HUES6 (cell line): ENCODE results near the gene HAT1.

Source experiments
- H3K27ac ChIP-seq: 2 replicates; pipeline ENCODE4 v1.7.0; 2013; ENCODE audit warnings: low read depth, mild to moderate bottlenecking, low read length, inconsistent platforms
- H3K27me3 ChIP-seq: 2 replicates; pipeline ENCODE4 v1.6.1; 2013; ENCODE audit warnings: low read length; ENCODE audit not compliant: control insufficient read depth, insufficient read depth
- H3K36me3 ChIP-seq: 2 replicates; pipeline ENCODE4 v1.6.1; 2013; ENCODE audit warnings: low read length; ENCODE audit not compliant: control insufficient read depth, insufficient read depth
- H3K4me1 ChIP-seq: 2 replicates; pipeline ENCODE4 v1.6.1; 2013; ENCODE audit warnings: low read length; ENCODE audit not compliant: control insufficient read depth, insufficient read depth
- H3K4me3 ChIP-seq: 2 replicates; pipeline ENCODE4 v1.5.1; 2013; ENCODE audit warnings: low read depth, low read length
- H3K9ac ChIP-seq: one replicate; pipeline ENCODE4 v1.6.1; 2013; ENCODE audit warnings: mild to moderate bottlenecking, low read length
- H3K9me3 ChIP-seq: 2 replicates; pipeline ENCODE4 v1.6.1; 2013; ENCODE audit warnings: low read depth, low read length; ENCODE audit not compliant: control insufficient read depth, insufficient read depth

Gene HAT1, protein sequence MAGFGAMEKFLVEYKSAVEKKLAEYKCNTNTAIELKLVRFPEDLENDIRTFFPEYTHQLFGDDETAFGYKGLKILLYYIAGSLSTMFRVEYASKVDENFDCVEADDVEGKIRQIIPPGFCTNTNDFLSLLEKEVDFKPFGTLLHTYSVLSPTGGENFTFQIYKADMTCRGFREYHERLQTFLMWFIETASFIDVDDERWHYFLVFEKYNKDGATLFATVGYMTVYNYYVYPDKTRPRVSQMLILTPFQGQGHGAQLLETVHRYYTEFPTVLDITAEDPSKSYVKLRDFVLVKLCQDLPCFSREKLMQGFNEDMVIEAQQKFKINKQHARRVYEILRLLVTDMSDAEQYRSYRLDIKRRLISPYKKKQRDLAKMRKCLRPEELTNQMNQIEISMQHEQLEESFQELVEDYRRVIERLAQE

DNA sequence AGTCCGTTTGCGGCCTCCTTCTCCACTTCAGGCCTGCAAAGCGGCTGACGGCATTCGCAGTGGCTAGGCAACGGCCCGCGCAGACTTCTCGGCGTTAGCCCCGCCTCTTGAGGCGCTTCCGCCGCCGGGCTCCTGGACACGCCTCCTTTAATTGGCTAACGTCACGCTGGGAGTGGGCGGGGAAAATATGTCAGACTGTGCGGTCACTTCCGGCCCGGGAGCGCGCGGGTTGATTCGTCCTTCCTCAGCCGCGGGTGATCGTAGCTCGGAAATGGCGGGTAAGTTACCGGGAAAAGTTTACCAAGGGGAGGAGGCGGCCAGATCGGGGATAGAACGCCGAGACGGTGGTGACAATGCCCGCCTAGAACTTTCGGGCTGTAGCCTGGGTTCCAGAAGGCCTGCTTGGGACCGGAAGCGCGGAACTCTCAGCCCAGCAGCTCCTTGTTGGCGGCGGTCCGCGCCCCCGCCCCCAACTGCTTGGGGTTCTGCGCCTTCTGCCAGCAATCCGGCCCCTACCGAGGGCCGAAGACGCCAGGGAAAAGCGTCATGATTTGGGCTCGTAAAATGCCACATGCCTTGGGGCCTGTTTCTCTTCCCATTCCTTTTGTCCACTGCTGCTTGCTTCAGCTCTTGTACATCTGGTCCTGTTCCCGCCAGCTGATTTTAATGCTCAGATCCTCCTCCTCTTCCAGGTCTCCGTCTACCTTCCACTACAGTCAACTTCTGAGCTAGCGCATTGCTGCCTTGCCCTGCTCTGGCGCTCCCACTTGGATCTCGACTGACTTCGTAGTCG is at the start of gene HAT1:
Gene HAT1, plus strand, starts transcription at position 232 of the 793 bp plus-strand sequence. Its CDS starts 40 bp downstream, at position 272.
- H3K9ac ChIP-seq, result peak within 1 kb of the TSS; percentile 96
- H3K36me3 ChIP-seq, result peaks cover 15% of the 10 kb centered on the region
- peak within 1 kb of the TSS; percentile 89 for H3K27ac ChIP-seq
- H3K4me3 ChIP-seq, result peak within 1 kb of the TSS; percentile 98
- H3K9me3 ChIP-seq, result no peaks in the 10 kb centered on the region
- H3K4me1 ChIP-seq, result peaks cover 4% of the 10 kb centered on the region; the same call in 1 of the 2 replicates
- no peaks in the 10 kb centered on the region for H3K27me3 ChIP-seq

DNA sequence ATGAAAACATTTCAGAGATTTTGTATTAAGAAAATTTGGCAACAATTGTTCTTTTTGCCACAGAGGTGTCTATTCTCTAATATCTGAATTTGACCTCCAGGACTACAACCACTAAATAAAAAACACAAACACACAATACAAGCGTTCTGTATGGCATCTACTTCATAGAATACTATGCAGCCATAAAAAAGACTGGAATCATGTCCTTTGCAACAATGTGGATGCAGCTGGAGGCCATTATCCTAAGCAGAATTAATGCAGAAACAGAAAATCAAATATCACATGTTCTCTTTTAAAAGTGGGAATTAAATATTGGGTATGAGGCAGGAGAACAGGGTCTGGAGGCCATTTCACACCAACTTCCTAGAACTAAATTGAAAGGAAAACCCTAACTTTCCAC is 47.7 kb upstream of the HAT1 start:
- H3K9ac ChIP-seq, result no peak overlapping the region

DNA sequence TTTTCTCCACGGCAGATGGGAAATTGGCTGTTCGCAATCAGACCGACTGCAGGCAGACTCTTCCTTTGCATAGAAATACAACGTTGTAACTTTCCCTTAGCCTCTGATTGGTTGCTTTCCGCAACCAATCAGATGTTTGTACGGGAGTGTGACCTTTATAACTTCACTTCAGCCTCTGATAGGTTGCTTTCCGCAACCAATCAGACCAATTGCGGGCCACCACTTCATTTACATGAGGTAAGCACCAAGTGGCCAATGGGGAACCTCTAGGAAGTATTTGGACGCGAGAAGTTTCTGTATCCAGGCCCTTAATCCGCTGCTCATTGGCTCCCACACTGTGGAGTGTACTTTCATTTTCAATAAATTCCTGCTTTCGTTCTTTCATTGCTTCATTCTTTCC is 47.3 kb upstream of the HAT1 start:
- Histone ChIP-seq H3K27me3 (no peaks in the 10 kb centered on the region), H3K36me3 (no peaks in the 10 kb centered on the region), H3K4me1 (no peaks in the 10 kb centered on the region), H3K27ac (no peak overlapping the region), H3K9me3 (no peaks in the 10 kb centered on the region), H3K9ac (no peak overlapping the region), H3K4me3 (no peak overlapping the region)

More for the DNA sequence above, 47.7 kb upstream of the HAT1 start:
- Histone ChIP-seq H3K36me3 (no peaks in the 10 kb centered on the region), H3K4me3 (no peak overlapping the region), H3K27me3 (no peaks in the 10 kb centered on the region), H3K27ac (no peak overlapping the region), H3K9me3 (no peaks in the 10 kb centered on the region), H3K4me1 (no peaks in the 10 kb centered on the region)

DNA sequence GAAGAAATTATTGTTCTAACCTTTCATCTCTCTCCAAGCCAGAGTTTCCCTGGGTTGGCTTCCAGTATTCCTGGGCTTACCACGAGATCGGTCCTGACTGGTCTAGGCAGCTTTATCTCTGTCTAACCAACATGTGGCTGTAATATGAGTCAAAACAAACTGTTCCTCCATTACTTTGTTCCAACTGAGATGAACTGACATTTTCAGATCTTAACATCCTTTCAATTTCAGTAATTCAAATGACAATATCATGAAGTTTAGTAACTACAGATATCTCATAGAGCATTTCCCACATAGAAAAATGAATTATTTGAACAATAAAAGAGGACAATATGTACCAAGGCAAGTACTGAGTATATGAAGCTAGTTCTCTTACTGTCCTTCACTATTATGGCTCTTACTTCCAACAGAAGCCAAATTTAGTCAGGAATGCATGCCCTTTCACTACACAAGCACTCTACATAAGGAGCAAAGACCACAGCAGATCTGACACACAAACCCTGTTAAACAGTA is 43.7 kb upstream of the HAT1 start:
- Histone ChIP-seq H3K27ac (no peak overlapping the region), H3K4me3 (no peak overlapping the region), H3K4me1 (no peaks in the 10 kb centered on the region), H3K27me3 (no peaks in the 10 kb centered on the region), H3K36me3 (no peaks in the 10 kb centered on the region), H3K9ac (no peak overlapping the region), H3K9me3 (no peaks in the 10 kb centered on the region)

DNA sequence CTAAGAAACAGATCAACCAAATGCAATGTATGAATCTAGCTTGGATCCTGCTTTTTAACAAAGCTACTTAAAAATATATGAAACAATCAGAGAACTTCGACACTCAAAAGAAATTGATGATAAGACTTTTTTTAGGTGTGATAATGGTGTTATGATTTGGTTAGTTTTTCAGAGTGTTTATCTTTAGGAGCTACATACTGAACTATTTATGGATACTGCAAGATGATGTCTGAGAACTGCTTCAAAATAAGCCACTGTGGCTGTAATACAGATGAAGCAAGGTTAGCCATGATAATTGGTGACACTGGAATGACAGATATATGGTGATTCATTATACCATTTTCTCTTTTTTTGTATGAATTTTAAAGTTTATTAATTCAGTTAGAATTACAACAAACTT is 42.4 kb upstream of the HAT1 start:
- H3K27ac ChIP-seq, result no peak overlapping the region
- no peaks in the 10 kb centered on the region for H3K9me3 ChIP-seq
- no peaks in the 10 kb centered on the region for H3K4me1 ChIP-seq
- no peak overlapping the region for H3K9ac ChIP-seq
- H3K27me3 ChIP-seq, result no peaks in the 10 kb centered on the region
- no peak overlapping the region for H3K4me3 ChIP-seq
- H3K36me3 ChIP-seq, result no peaks in the 10 kb centered on the region

DNA sequence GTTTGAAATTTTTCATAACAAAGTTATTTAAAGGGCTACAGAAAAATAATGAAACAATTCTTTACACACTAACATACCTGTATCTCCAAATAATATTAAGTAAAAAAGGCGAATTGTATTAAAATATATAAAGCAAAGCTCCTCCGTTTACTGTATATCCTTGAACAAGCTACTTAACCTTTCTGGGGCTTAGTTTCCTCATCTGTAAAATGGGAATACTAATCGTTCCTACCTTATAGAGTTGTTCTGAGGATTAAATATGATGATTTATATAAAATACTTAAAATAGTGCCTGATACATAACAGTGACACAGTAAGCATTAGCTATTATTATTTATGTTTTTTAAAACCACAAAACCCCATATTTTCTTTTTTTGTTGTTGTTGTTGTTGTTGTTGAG is 41.5 kb upstream of the HAT1 start:
- H3K27ac ChIP-seq, result no peak overlapping the region
- no peaks in the 10 kb centered on the region for H3K36me3 ChIP-seq
- H3K4me1 ChIP-seq, result no peaks in the 10 kb centered on the region

DNA sequence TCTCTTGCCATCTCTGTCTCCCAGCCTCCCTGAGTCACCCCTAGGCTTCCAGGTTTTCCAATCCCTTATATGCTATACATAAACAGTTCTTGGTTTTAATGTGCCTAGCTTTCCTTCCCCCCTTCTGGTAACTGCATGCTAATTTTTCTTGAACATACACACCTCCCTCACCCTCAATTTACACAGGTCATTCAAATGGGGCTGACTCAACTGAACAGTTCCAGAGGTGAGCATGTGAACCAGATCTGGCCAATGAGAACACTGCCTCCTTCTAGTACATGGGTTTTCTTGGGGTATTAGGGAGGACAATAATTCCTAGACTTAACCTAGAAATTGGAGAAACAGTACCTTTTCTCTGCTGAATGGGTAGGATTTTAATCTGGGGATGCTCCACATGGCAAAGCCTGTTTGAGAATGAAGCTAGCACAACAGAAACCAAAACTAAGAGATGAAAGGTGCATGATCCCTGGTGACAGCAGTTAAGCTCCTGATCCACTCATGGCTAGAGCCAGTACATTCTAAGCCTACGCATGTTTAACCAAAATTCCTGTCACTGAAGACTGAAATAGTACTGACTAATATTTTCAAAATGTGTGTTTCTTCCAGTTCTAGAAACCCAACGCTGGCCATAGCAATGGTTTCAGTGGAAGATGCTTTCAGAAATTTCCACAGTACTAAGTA is 40.0 kb upstream of the HAT1 start:
- Histone ChIP-seq H3K27me3 (no peaks in the 10 kb centered on the region), H3K27ac (no peak overlapping the region), H3K4me3 (no peak overlapping the region), H3K9ac (no peak overlapping the region), H3K9me3 (no peaks in the 10 kb centered on the region), H3K36me3 (no peaks in the 10 kb centered on the region), H3K4me1 (no peaks in the 10 kb centered on the region)

More for the DNA sequence above, 41.5 kb upstream of the HAT1 start:
- no peaks in the 10 kb centered on the region for H3K9me3 ChIP-seq
- H3K4me3 ChIP-seq, result no peak overlapping the region
- H3K27me3 ChIP-seq, result no peaks in the 10 kb centered on the region
- no peak overlapping the region for H3K9ac ChIP-seq

DNA sequence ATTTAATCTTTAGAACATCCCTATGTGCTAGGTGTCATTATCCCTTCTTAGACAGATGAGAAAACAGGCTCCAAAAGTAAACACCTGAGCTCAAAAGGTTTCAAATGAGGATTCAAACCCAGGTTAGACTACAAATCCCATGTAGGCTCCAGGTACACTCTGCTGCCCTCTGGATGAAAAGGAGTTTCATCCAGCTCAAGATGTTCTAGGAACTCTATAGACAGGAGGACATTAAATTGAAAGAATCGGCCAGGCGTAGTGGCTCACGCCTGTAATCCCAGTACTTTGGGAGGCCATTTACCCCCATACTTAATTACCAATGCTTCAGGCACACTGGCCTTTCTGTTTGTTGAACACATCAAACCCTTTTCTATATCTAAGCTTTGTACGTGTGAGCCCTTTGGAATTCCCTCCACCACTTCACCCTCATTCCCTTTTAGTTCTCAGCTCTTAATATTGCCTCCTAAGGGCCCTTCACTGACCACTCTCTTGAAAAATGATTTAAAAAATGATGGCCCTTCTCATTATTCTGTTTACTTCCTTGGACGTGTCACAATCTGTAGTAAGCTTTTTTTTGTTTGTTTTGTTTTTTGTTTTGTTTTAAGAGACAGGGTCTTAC is 38.9 kb upstream of the HAT1 start:
- H3K27ac ChIP-seq, result no peak overlapping the region
- no peaks in the 10 kb centered on the region for H3K9me3 ChIP-seq
- H3K27me3 ChIP-seq, result no peaks in the 10 kb centered on the region
- H3K9ac ChIP-seq, result no peak overlapping the region
- H3K36me3 ChIP-seq, result no peaks in the 10 kb centered on the region
- no peak overlapping the region for H3K4me3 ChIP-seq
- H3K4me1 ChIP-seq, result no peaks in the 10 kb centered on the region

DNA sequence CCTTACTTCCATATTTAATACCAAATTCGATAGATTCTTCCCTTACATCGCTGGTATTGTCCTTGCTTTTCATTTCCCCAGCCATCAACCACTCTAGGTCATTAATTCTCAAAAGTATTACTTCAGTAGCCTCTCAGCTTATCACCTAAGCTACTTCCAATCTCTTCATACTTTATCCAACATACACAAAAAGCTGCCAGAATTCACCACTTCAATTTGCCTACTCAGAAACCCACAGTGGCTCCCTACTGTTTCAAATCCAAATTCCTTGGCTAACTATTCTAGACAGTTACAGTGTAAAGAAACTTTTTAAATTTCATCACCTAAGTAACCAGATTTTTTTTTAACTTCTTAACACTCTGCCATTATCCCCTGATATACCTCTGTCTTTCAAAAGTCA is 32.9 kb upstream of the HAT1 start:
- H3K9ac ChIP-seq, result no peak overlapping the region

DNA sequence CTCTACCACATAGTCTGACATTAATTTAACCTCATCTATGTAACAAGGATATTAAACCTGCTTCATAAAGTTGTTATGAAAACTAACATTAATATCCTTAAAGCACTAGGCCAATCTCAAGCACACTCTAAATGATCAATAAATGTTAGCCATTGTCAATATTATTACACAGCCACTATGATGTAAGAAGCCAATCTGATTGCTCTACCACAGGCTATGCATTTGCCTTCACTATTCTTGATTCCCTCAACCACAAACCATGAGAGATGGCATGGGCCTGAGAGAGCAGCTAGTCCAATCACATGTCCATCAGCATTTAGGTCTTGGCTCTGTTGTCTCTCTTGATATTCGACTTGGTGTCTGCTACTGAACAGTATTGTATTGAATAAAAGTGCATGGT is 32.5 kb upstream of the HAT1 start:
- H3K4me3 ChIP-seq, result no peak overlapping the region
- no peaks in the 10 kb centered on the region for H3K27me3 ChIP-seq
- H3K36me3 ChIP-seq, result peaks cover 3% of the 10 kb centered on the region; the same call in 1 of the 2 replicates
- H3K9me3 ChIP-seq, result no peaks in the 10 kb centered on the region
- H3K4me1 ChIP-seq, result peaks cover 7% of the 10 kb centered on the region
- H3K27ac ChIP-seq, result no peak overlapping the region
- no peak overlapping the region for H3K9ac ChIP-seq

More for the DNA sequence above, 32.9 kb upstream of the HAT1 start:
- no peaks in the 10 kb centered on the region for H3K27me3 ChIP-seq
- no peak overlapping the region for H3K4me3 ChIP-seq
- H3K9me3 ChIP-seq, result no peaks in the 10 kb centered on the region
- H3K36me3 ChIP-seq, result peaks cover 3% of the 10 kb centered on the region; the same call in 1 of the 2 replicates
- H3K4me1 ChIP-seq, result 0 out of 2 replicates have a peak, but pooled peaks cover 3% of the 10 kb centered on the region
- H3K27ac ChIP-seq, result no peak overlapping the region
